GM21381 (cell line): Measurements from ENCODE around the gene EPC2.

Experiments used
- ATAC-seq: cut with Tn5 transposase; IDR thresholded peaks from one replicate; pipeline ENCODE4 v1.9.1; 2021; ENCODE audit warnings: mild to moderate bottlenecking, moderate library complexity; ENCODE audit not compliant: unreplicated experiment

The EPC2 gene, protein sequence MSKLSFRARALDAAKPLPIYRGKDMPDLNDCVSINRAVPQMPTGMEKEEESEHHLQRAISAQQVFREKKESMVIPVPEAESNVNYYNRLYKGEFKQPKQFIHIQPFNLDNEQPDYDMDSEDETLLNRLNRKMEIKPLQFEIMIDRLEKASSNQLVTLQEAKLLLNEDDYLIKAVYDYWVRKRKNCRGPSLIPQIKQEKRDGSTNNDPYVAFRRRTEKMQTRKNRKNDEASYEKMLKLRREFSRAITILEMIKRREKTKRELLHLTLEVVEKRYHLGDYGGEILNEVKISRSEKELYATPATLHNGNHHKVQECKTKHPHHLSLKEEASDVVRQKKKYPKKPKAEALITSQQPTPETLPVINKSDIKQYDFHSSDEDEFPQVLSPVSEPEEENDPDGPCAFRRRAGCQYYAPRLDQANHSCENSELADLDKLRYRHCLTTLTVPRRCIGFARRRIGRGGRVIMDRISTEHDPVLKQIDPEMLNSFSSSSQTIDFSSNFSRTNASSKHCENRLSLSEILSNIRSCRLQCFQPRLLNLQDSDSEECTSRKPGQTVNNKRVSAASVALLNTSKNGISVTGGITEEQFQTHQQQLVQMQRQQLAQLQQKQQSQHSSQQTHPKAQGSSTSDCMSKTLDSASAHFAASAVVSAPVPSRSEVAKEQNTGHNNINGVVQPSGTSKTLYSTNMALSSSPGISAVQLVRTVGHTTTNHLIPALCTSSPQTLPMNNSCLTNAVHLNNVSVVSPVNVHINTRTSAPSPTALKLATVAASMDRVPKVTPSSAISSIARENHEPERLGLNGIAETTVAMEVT

DNA sequence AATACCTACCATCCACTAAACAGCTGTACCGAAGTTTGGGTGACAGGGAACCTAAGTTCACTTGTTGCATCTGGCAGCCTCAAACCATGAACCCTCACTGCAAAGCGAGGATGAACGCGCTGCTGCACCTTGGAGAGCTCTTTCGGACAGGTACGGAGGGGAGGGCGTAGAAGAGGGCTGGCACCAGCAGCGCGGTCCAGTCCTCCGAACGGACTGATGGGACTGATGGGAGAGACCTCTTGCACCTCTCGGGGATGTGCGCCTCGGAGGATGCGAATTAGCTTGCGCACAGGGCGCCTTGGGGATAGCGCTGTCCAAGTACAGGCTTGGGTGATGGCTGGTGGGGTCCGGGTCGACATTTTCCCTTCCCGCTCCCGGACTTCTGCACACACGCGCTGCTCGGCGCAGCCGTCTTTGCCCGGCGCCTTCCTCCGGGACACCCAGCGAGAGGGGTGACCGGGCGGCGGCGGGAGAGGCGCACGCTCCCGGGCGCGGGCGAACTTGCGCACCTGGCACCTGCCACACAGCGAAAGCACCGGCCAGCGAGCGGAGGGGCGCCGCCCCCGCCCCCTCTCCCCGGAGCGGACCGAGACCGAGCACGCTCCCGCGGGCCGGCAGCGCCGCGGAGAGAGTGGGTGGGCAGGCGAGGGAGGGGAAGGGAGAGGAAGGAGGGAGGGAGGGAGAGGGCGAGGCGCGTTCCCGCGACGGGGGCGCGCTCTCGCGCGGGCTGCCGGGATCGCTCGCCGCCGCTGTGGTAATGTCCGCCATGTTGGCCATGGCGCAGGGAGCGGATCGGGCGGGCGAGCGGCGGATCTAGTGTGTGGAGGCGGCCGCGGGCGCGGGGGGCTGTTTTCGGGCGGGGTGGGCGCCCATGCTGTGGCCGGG, at the start of gene EPC2:
Gene EPC2 (plus strand): TSS at position 754 of the 885 bp plus-strand sequence. CDS start 267 bp downstream, outside the sequence.
- peak; percentile 61 for ATAC-seq

DNA sequence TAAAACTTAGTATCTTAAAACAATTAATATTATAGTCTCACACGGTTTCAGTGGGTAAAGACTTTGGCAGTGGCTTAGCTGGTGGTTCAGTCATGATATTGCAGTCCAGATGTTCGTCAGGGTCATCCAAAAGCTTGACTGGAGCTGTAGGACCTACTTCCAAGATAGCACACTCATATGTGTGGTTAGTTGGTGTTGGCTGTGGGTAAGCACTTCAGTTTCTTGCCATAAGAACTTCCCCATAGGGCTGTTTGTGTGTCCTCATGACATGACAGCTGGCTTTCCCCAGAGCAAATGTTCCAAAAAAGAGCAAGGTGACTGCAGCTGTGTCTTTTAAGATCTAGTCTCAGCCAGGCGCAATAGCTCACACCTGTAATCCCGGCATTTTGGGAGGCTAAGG, 48.5 kb upstream of the EPC2 start:
- no peak for ATAC-seq

DNA sequence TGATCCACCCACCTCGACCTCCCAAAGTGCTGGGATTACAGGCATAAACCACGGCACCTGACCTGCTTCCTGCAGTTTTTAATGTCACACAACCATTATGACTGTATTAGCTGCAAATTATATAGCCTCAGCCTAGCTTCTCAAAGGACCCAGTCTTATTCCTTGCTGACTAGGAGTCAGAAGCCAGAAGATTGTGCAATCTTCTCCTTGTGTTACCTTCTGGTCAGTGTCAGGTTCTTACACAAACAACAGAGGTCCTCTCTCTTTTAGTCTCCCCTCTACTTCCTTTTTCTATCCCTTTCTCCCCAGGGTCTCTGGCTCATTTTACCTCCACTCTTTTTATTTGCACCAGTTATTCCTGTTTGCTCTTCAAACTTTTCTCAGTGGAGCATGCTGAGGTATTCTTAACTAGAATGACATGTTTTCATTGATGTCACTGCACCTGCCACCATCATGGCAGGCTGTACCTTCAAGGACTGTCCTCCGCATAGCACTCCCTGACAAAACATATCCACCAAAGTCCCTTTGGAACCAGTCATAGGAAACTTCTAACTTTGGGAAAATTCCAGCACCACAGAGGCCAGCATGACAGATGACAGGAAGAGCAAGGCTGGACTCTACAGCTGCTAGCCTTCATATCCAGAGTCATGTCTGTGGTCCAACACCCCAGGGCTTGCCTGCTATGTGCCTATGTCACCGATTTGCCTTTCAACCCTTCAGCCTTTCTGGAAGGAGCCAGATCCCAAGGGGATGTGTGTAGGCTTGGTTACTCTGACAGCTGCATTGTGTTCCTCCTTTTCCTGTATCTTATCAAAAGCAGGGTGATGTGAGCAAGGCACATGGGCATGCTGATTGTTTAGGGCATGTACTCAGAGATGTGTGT, 45.2 kb upstream of the EPC2 start:
- no peak for ATAC-seq

DNA sequence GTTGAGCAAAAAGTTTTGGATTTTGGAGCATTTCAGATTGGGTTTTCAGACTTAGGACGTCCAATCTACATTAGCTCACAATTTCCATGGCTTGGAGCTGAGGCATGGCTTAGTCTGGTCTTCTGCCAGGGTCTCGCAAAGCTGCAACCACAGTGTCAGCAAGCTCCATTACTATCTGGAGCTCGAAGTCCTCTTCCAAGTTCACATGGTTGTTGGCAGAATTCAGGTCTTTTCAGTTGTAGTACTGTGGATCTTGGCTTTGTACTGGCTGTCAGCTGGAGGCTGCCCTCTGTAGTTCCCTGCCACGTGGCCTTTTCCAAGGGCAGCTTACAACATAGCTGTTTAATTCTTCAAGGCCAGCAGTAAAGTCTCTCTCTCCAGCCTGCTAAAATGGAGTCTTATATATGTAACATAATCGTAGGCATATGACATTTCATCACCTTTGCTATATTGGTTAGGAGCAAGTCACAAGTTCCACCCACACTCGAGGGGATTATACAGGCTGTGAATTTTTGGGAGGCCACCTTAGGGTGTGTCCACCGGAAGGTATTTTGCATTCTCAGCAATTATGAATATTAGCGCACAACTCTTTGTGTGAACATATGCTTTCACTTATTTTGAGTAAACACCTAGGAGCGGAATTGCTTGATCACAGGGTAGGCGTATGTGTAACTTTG, 41.5 kb upstream of the EPC2 start:
- peak; percentile 7 for ATAC-seq

DNA sequence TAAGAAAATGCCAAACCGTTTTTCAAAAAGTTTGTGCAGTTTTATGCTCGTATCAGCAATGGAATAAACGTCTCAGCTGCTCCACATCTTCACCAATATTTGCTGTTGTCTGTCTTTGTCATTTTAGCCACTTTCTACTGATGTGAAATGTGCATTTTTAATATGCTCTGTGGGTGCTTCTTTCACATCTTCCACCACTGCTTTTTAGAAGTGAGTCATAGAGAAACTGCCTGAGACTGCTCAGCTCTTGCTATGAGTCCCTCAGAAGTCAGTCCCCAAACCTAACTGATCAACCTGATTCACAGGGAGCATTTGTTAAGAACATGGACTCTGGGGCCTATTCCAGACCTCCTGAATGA, 41.0 kb upstream of the EPC2 start:
- ATAC-seq = peak; percentile 99

DNA sequence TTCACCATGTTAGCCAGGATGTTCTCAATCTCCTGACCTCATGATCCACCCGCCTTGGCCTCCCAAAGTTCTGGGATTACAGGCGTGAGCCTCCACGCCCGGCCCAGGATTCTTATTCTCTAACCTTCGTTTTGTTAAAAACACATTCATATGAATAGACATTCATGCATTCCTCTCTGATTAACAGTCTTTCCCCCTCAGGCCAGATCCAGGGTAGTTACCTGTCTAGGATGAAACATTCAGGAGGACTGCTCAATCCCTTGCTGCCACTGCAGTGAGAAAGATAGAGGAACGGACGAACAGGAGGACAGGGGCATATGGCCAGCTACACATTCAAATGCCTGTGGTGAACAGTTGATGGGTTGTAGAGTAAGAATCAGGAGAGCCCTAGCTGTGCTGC, 39.6 kb upstream of the EPC2 start:
- no peak for ATAC-seq

DNA sequence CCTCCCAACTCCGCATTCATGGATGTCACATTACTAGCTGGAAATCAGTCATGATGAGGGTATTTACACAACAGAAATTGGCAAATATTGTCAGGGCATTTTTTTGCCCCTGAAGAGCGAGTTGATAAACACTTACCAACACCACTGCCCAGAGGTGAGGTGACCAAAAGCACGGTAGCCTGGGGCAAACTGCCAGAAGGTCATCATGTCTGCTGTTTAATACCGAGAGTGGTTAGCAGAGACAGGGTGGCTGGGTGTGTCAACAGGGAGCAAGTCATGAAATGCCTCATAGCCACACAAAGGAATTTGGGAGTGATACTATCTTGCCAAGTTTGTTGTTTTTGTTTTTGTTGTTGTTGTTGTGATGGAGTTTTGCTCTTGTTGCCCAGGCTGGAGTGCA, 37.0 kb upstream of the EPC2 start:
- ATAC-seq = no peak

DNA sequence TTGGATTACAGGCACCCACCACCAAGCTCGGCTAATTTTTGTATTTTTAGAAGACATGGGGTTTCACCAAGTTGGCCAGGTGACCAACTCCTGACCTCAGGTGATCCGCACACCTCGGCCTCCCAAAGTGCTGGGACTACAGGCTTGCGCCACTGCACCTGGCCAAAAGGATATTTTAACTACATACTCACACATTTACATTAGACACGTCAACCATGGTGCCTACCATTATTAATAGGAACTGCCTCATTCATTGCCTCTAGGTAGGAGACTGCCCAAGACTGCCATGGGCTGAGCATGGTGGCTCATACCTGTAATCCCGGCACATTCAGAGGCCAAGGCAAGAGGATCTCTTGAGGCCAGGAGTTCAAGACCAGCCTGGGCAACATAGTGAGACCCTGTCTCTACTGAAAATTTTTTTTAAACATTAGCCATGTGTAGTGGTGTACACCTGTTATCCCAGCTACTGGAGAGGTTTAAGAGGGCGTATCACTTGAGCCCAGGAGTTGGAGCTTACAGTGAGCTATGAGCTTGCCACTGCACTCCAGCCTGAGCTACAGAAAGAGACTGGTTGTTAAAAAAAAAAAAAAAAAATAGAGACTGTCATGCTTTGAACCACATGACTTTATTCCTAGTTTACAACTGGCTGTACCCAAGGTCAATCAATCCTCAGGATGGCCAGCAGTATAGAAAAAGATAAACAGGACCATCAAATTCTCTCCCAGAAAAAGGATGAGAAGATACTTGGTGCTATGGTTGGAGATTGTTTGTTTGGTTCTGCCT, 31.1 kb upstream of the EPC2 start:
- no peak for ATAC-seq

DNA sequence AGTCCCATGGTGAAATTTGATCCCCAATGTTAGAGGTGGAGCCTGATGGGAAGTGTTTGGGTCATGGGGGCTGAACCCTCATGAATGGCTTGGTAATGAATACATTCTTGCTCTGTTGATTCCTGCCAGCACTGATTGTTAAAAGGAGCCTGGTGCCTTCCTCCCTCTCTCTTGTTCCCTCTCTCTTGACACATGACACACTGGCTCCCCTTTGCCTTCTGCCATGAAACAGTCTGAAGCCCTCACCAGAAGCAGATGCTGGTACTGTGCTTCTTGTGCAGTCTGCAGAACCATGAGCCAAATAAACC, 30.6 kb upstream of the EPC2 start:
- ATAC-seq = peak; percentile 24

DNA sequence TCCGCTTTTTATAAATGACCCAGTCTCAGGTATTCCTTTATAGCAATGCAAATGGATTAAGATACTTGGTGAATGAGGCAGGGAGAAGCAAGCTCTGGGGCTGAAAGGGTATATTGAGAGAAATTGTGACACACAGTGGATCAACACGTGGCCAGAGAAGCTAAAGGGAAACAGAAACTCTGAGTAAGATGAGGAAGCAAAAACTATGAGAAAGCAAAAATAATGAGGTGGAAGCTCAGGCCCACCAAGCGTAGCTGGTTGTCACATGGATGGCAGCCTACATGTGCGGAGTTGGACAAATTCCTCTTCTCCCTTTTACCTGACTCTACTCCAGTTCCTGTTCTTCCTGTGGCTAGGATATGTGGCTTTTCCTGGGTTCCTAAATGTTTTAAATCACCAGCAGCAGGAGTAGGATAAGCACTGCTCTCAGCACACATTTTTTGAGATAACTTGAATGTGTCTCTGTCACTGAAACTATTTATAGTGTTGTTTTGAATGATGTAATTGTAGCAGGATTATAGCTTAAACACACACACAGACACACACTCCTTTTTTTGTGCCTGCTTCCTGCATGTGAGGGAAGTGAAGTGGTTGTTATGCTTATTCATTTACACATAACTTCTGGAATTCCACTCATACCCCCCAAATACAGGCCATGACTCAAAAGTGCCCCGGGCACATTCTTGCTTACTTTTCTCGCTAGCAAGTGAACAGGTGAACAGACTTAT, 30.1 kb upstream of the EPC2 start:
- peak; percentile 90 for ATAC-seq

DNA sequence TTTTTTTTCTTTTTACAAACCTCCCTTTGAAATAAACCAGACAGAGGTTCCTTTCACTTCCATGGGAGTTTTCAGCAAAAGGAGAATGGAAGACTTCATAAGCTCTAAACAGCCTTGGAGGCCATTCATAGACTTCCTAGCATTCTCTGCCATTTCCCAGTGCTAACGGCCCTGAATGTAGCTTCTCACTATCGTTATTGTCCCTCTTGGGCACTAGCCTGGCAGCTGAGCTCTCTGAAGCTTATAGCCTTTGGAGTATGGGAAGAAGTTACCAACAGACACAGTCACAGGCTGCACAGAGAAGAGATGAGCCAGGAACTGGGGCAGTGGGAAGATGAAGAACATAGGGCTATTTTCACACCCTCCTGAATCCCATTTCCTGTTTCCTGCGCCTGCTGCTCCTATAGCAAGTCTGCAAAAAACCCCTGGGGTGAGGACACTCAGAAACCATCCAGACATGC, 29.1 kb upstream of the EPC2 start:
- no peak for ATAC-seq

DNA sequence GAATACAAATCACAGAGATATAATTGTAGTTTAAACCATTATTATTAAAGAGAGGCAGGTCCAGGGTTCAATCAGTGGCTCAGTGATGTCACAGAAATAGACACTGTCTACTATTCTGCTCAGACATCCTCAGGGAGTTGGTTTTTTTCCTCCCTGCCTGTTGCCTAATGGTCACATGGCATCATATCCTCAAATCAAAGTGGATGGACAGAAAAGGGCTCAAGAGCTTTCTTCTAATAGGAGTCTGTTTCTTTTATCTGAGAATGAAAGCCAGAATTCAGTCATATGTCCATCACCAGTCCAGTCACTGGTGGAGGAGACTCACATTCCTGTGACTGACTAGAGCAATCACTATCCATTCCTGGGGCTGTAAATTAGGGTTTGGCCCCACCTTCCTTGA, 27.9 kb upstream of the EPC2 start:
- ATAC-seq = no peak

DNA sequence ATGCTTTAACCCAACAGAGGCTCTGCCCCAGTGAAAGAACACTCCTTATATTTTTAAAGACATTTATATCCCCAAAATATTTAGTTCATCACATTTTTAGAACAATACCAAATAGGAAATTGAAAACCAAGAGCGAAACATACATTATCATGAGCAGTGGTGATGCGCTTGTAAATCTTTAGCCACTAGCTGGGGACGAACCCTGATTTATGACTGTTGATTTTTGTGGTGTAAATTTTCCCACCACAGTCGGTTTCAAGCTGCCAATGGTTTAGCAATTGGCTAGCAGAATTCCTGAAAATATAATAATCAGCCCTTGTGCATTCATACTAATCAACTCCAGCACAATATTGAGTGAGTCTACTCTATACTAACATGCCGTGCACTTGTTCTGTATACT, 27.3 kb upstream of the EPC2 start:
- ATAC-seq = no peak

DNA sequence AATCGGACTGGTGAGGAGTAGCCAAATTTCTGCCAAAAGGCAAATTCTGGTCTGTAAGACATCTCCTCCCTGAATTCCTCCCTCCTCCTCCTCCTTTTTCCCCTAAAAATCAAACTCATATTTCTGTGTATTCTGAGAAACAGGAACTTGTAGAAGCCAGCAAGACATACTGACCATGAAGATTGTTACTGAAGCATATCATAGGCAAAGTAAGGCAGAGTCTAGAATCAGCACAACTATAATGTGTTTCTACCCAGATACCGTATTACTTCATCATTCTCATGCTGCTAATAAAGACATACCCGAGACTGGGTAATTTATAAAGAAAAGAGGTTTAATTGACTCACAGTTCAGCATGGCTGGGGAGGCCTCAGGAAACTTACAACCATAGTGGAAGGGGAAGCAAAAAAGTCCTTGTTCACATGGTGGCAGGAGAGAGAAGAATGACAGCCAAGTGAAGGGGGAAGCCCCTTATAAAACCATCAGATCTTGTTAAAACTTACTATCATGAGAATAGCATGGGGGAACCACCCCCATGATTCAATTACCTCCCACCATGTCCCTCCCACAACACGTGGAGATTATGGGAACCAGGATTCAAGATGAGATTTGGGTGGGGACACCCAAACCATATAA, 24.9 kb upstream of the EPC2 start:
- no peak for ATAC-seq

DNA sequence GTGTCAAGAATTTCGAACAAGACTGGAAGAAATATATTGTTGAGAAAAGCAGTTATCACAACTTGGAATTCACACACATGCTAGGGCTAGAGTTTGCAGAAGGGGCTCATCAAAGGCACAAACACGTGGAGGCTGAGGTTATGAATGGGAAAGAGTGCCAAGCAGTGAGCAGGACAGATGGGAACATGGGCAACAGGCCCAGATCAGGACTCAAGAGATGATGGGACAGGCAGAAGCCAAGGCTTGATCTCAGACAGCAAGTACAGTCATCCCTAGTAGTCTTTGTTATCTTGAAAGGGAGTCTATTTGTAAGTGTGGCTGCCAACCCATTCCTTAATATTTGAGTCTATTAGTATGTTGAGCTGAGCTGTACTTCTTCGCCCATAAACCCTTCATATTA, 22.2 kb upstream of the EPC2 start:
- no peak for ATAC-seq

DNA sequence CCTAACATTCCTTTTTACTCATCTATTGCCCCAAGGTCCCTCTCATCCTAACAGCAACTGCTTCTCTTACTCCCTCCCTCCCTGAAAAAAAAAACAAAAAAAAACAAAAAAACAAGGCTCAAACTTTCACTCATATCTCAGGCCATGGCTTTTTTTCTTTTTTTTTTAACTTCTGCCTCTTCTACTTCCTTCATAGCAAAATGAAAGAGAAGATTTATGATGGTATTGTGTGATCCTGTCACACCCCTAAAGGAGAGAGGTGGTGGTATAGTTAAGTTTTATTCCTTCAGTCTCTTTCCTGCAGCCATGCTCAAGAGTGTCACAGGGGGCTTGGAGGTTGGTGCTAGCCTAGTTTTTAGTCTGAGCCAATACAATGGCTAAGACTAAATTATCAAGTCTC, 21.5 kb upstream of the EPC2 start:
- no peak for ATAC-seq

DNA sequence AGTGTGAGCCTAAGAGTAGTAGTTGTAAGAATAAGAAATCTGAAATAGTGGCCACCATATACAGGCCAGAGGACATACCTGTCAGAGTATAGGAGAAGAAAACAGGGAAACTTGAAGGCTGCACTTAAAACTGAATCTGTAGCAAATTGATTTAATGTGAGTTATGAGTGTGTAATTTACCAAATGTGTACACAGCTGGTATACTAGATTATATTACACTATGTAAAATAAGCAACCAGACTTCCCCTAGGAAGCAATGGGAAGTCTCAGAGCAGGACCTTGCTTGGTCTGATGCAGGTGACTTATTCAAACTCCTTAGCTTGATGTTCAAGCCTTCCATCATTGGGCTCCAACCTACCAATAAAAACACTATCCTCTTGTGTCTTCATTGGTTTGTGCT, 17.3 kb upstream of the EPC2 start:
- ATAC-seq = no peak

DNA sequence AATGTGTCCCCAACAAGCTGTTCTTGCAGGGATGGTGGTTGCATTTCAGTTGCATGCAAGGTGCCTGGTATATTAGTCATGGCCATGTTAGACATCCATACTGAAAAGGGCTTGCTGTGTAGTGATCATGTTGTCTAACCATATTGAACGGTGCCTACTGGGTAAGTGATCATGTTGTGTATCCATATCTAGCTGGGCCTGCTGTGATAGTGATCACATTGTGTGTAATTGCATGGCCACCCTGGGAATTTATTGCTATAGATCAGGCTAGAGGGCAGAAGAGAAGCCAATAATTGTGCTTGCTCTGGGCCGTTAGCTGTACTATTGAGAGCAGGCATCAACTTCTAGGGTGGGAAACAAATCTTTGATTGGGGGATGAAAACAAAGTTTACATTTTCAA, 9.8 kb upstream of the EPC2 start:
- no peak for ATAC-seq
